ENCODE data around the gene TCL1B. TPM values are rescaled to one million over a fixed set of nuclear protein-coding genes. Genes with fewer than 3 reads are reported as not detected.
A peak's percentile ranks its signal among the peaks of the same experiment; 100 is the strongest.

Gene TCL1B
- total and polyA plus RNA-seq, 2 donors (not counting 1 experiment from before 2014, with no cell fraction given), result 5.7 to 9.6 TPM

DNA sequence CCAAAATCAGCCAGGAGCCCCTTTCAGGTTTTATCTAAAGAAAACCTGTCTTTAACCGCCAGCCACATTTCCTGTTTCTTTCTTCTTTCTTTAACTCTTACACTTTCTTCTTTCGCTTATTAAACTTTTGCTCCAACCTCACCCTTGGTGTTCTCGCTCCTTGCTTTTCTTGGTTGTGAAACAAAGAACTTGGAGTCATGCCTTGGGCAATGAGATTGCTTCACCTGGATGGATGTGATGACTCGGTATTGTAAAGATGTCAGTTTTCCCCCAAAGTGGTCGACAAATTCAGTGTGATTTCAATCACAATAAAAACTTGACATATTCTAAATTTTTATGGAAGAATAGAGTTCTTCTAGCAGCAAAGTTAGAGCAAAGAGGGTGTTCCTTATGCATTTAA, 43.9 kb downstream of the TCL1B start:
- Mint-ChIP-seq H3K4me3 (peak overlapping the region; percentile 17), H3K27me3 (peaks cover 34% of the 10 kb centered on the region), H3K4me1 (peaks cover 59% of the 10 kb centered on the region), H3K9me3 (ENCODE audit: insufficient read depth) (no peaks in the 10 kb centered on the region), H3K27ac (peak overlapping the region; percentile 89)
- peaks cover 55% of the 10 kb centered on the region for H3K79me2 ChIP-seq (ENCODE audit: control insufficient read depth, insufficient read depth, low read length)
- DNase-seq, result no peak
- ChIA-PET CTCF (no interaction called here), POLR2A (no interaction called here)
- H3K27ac ChIP-seq (ENCODE audit: low read length in 2 of 2), result peak overlapping the region in 1 of 2 donors; percentile 14
- no peak overlapping the region for H2AFZ ChIP-seq (ENCODE audit: insufficient read depth, low read depth, low read length, poor library complexity, severe bottlenecking)
- no peaks in the 10 kb centered on the region for H3K9me3 ChIP-seq (ENCODE audit: control extremely low read depth in 1 of 3, control insufficient read depth in 2 of 3, insufficient read depth in 1 of 3, low read length in 2 of 3)
- WGBS (ENCODE audit: insufficient coverage), result no CpG with 5 or more reads among the region's 5 CpGs
- H4K20me1 ChIP-seq (ENCODE audit: control insufficient read depth, insufficient read depth, low read length, poor library complexity, severe bottlenecking), result no peaks in the 10 kb centered on the region
- no peaks in the 10 kb centered on the region for H3K36me3 ChIP-seq (replicated peaks in 1 of 2; ENCODE audit: control extremely low read depth in 1 of 2, control insufficient read depth in 1 of 2, extremely low read depth in 1 of 2, insufficient read depth in 2 of 2, low read length in 1 of 2)
- ATAC-seq (ENCODE audit: low read depth), result no peak
- TF ChIP-seq CTCF (IDR thresholded peaks at IDR 0.05) (no peak), EZH2 (IDR thresholded peaks at IDR 0.05; ENCODE audit: borderline replicate concordance, insufficient read depth, low read depth, low read length, poor library complexity, severe bottlenecking) (no peak)
- H3K27me3 ChIP-seq (replicated peaks in 1 of 4; ENCODE audit: control extremely low read depth in 1 of 4, control insufficient read depth in 3 of 4, insufficient read depth in 4 of 4, low read length in 3 of 4), result no peaks in the 10 kb centered on the region
- peak overlapping the region; percentile 29 for H3K4me2 ChIP-seq (replicated peaks; ENCODE audit: low read depth, low read length, poor library complexity, severe bottlenecking)
- H3K9ac ChIP-seq (ENCODE audit: low read length), result no peak overlapping the region
- no peak overlapping the region for H3K4me3 ChIP-seq (ENCODE audit: control extremely low read depth in 1 of 5, extremely low read depth in 1 of 5, insufficient read depth in 1 of 5, low read depth in 2 of 5, low read length in 4 of 5)
- intact Hi-C loops (cut with micrococcal nuclease), result loop anchor here (5.0 kb wide), 1 partner anchor 33 kb away; no protein-coding TSS in a partner anchor
- H3K4me1 ChIP-seq (ENCODE audit: control insufficient read depth in 2 of 2, insufficient read depth in 2 of 2, low read length in 2 of 2), result peaks cover 51 to 61% of the 10 kb centered on the region in 2 donors

- POLR2A ChIA-PET, result no interaction called here
- Histone ChIP-seq H3K4me1 (ENCODE audit: control insufficient read depth in 2 of 2, insufficient read depth in 2 of 2, low read length in 2 of 2) (peaks cover 29 to 47% of the 10 kb centered on the region in 2 donors), H3K27me3 (replicated peaks in 1 of 4; ENCODE audit: control extremely low read depth in 1 of 4, control insufficient read depth in 3 of 4, insufficient read depth in 4 of 4, low read length in 3 of 4) (no peaks in the 10 kb centered on the region), H3K4me2 (replicated peaks; ENCODE audit: low read depth, low read length, poor library complexity, severe bottlenecking) (no peak overlapping the region), H3K27ac (ENCODE audit: low read length in 2 of 2) (no peak overlapping the region), H3K79me2 (ENCODE audit: control insufficient read depth, insufficient read depth, low read length) (peaks cover 29% of the 10 kb centered on the region), H4K20me1 (ENCODE audit: control insufficient read depth, insufficient read depth, low read length, poor library complexity, severe bottlenecking) (no peaks in the 10 kb centered on the region), H3K4me3 (ENCODE audit: control extremely low read depth in 1 of 5, extremely low read depth in 1 of 5, insufficient read depth in 1 of 5, low read depth in 2 of 5, low read length in 4 of 5) (no peak overlapping the region), H3K9ac (ENCODE audit: low read length) (no peak overlapping the region), H2AFZ (ENCODE audit: insufficient read depth, low read depth, low read length, poor library complexity, severe bottlenecking) (no peak overlapping the region), H3K9me3 (ENCODE audit: control extremely low read depth in 1 of 3, control insufficient read depth in 2 of 3, insufficient read depth in 1 of 3, low read length in 2 of 3) (no peaks in the 10 kb centered on the region), H3K36me3 (replicated peaks in 1 of 2; ENCODE audit: control extremely low read depth in 1 of 2, control insufficient read depth in 1 of 2, extremely low read depth in 1 of 2, insufficient read depth in 2 of 2, low read length in 1 of 2) (no peaks in the 10 kb centered on the region)
- H3K4me1 Mint-ChIP-seq, result peaks cover 53% of the 10 kb centered on the region
- TF ChIP-seq CTCF (IDR thresholded peaks at IDR 0.05) (no peak), EZH2 (IDR thresholded peaks at IDR 0.05; ENCODE audit: borderline replicate concordance, insufficient read depth, low read depth, low read length, poor library complexity, severe bottlenecking) (no peak)
- H3K27ac Mint-ChIP-seq, result peak overlapping the region; percentile 6
- ATAC-seq (ENCODE audit: low read depth), result no peak
- peaks cover 25% of the 10 kb centered on the region for H3K27me3 Mint-ChIP-seq
- no CpG with 5 or more reads among the region's 1 CpG for WGBS (ENCODE audit: insufficient coverage)
- CTCF ChIA-PET, result no interaction called here
- H3K9me3 Mint-ChIP-seq (ENCODE audit: insufficient read depth), result no peaks in the 10 kb centered on the region
- H3K4me3 Mint-ChIP-seq, result no peak overlapping the region
- intact Hi-C loops (cut with micrococcal nuclease), result loop anchor here (5.0 kb wide), 1 partner anchor 36 kb away; no protein-coding TSS in a partner anchor
- no peak for DNase-seq
Measured at GRCh38 chr14:95733212-95733611, 47.0 kb downstream of the TCL1B start.

All from B cell (primary cell).